ENCODE data around the gene FABP6. TPM values are rescaled to one million over a fixed set of nuclear protein-coding genes. Genes with fewer than 3 reads are reported as not detected.

Gene FABP6, protein sequence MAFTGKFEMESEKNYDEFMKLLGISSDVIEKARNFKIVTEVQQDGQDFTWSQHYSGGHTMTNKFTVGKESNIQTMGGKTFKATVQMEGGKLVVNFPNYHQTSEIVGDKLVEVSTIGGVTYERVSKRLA
- 7.7 TPM for total RNA-seq (ENCODE audit: unreplicated experiment)
- long read RNA-seq, partial matches to known transcripts, result 5 of 8 reads
- long read RNA-seq, other reads (novel, unspliced or antisense), result 3 of 8 reads

GRCh38 chr5:160229190-160229742 is at the start of gene FABP6:
TSS of gene FABP6 (plus strand) at chr5:160229506. CDS start at chr5:160229558, 52 bp downstream.
- H3K36me3 Mint-ChIP-seq (ENCODE audit: unreplicated experiment), result no peaks in the 10 kb centered on the region
- H3K4me3 Mint-ChIP-seq (ENCODE audit: unreplicated experiment), result no peak within 1 kb of the TSS
- no peak within 1 kb of the TSS for H3K27ac Mint-ChIP-seq (ENCODE audit: unreplicated experiment)
- TF ChIP-seq, protein P1, sequence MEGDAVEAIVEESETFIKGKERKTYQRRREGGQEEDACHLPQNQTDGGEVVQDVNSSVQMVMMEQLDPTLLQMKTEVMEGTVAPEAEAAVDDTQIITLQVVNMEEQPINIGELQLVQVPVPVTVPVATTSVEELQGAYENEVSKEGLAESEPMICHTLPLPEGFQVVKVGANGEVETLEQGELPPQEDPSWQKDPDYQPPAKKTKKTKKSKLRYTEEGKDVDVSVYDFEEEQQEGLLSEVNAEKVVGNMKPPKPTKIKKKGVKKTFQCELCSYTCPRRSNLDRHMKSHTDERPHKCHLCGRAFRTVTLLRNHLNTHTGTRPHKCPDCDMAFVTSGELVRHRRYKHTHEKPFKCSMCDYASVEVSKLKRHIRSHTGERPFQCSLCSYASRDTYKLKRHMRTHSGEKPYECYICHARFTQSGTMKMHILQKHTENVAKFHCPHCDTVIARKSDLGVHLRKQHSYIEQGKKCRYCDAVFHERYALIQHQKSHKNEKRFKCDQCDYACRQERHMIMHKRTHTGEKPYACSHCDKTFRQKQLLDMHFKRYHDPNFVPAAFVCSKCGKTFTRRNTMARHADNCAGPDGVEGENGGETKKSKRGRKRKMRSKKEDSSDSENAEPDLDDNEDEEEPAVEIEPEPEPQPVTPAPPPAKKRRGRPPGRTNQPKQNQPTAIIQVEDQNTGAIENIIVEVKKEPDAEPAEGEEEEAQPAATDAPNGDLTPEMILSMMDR (IDR thresholded peaks at IDR 0.05; ENCODE audit: partially characterized antibody, unreplicated experiment), result no peak
- H3K27me3 Mint-ChIP-seq (ENCODE audit: unreplicated experiment), result peaks cover 4% of the 10 kb centered on the region
- H3K9me3 Mint-ChIP-seq (ENCODE audit: unreplicated experiment), result peaks cover 6% of the 10 kb centered on the region
- no peaks in the 10 kb centered on the region for H3K4me1 Mint-ChIP-seq (ENCODE audit: low read depth, unreplicated experiment)
- DNase-seq, result no peak

DNA sequence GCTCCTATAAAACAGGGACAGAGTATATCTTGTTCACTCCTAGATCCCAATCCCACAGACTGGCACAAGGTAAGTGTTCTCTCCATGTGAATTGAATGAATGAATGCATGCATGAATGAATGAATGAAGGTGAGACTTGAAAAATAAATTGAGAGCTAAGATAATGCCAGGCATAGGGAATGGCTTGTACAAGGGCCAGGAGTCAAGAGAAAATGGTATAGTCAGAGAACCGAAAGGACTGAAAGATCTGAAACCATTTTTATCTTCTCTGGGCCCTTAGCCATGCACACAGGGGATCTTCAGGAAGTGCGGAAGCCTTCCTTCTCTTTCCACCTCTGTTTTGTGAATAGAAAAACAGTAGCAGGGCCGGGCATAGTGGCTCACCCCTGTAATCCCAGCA is 48.4 kb upstream of the FABP6 start:
- TF ChIP-seq, protein P1 (IDR thresholded peaks at IDR 0.05; ENCODE audit: partially characterized antibody, unreplicated experiment), result no peak
- Mint-ChIP-seq H3K27ac (ENCODE audit: unreplicated experiment) (peak overlapping the region; percentile 89), H3K4me1 (ENCODE audit: low read depth, unreplicated experiment) (peaks cover 28% of the 10 kb centered on the region)

GRCh38 chr5:160181965-160182622 is 47.2 kb upstream of the FABP6 start:
- TF ChIP-seq, protein P1 (IDR thresholded peaks at IDR 0.05; ENCODE audit: partially characterized antibody, unreplicated experiment), result no peak
- DNase-seq, result peak; percentile 75
- H3K27ac Mint-ChIP-seq (ENCODE audit: unreplicated experiment), result peak overlapping the region; percentile 89
- H3K27me3 Mint-ChIP-seq (ENCODE audit: unreplicated experiment), result peaks cover 15% of the 10 kb centered on the region
- peaks cover 15% of the 10 kb centered on the region for H3K36me3 Mint-ChIP-seq (ENCODE audit: unreplicated experiment)
- H3K9me3 Mint-ChIP-seq (ENCODE audit: unreplicated experiment), result peaks cover 9% of the 10 kb centered on the region
- H3K4me3 Mint-ChIP-seq (ENCODE audit: unreplicated experiment), result peak overlapping the region; percentile 55
- peaks cover 18% of the 10 kb centered on the region for H3K4me1 Mint-ChIP-seq (ENCODE audit: low read depth, unreplicated experiment)

More for the DNA sequence above, 48.4 kb upstream of the FABP6 start:
- H3K27me3 Mint-ChIP-seq (ENCODE audit: unreplicated experiment), result peaks cover 15% of the 10 kb centered on the region
- peaks cover 6% of the 10 kb centered on the region for H3K9me3 Mint-ChIP-seq (ENCODE audit: unreplicated experiment)
- no peak for DNase-seq
- H3K36me3 Mint-ChIP-seq (ENCODE audit: unreplicated experiment), result peaks cover 7% of the 10 kb centered on the region
- peak overlapping the region; percentile 38 for H3K4me3 Mint-ChIP-seq (ENCODE audit: unreplicated experiment)

DNA sequence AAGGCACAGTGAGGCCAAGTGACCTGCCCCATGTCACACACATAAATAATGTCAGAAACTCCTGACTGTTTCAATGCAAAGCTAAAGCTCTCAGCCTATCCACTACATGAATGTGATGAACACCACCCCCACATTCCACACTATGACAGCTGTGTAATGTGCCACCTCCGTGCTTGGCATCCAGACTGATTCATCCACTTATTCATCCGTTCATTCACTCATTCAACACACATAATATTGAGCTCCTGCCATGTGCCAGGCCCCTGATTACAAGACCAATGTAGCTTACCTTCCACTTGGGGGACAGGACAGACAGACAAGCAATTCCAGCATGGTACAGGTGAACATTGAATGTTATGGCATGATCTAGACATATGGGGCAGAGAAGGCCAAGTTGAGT is 46.2 kb upstream of the FABP6 start:
- H3K4me3 Mint-ChIP-seq (ENCODE audit: unreplicated experiment), result no peak overlapping the region
- H3K4me1 Mint-ChIP-seq (ENCODE audit: low read depth, unreplicated experiment), result peaks cover 18% of the 10 kb centered on the region
- peaks cover 9% of the 10 kb centered on the region for H3K9me3 Mint-ChIP-seq (ENCODE audit: unreplicated experiment)
- peaks cover 15% of the 10 kb centered on the region for H3K36me3 Mint-ChIP-seq (ENCODE audit: unreplicated experiment)
- TF ChIP-seq, protein P1 (IDR thresholded peaks at IDR 0.05; ENCODE audit: partially characterized antibody, unreplicated experiment), result no peak
- H3K27ac Mint-ChIP-seq (ENCODE audit: unreplicated experiment), result peak overlapping the region; percentile 60
- no peak for DNase-seq
- H3K27me3 Mint-ChIP-seq (ENCODE audit: unreplicated experiment), result peaks cover 15% of the 10 kb centered on the region
